ENCODE results near the gene RAB39B.
"Not testable (repeated sequence)": the region's sequence is repeated elsewhere in the genome, so short reads cannot be mapped to it uniquely, and the experiment has no call there.

Gene RAB39B

GRCh38 chrX:155263854-155264628 lies at the start of gene RAB39B:
RAB39B (minus strand) TSS chrX:155264491; CDS start chrX:155264288, 203 bp downstream.
- DNase-seq (ENCODE audit: low read depth): peak; percentile 50

DNA sequence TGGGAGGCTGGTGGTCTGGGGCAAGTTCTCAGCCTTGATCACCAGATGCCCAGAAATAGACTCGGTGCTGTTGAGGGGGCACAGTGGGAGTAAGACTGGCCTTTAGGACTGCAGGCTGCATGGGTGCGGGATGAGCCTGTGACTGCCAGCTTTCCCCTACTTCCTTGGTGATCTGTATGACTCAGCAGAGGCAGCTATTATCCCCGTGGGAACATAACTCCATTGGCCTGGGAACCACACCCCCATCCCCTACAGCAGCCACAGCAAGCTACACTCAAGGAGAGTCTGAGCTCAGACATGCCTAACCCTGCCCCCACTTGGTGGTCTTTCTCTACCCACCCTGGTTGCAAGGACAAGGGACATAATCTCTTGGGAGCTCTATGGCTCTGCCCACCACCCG lies 49.5 kb upstream of the RAB39B start:
- DNase-seq (ENCODE audit: low read depth): no peak

DNA sequence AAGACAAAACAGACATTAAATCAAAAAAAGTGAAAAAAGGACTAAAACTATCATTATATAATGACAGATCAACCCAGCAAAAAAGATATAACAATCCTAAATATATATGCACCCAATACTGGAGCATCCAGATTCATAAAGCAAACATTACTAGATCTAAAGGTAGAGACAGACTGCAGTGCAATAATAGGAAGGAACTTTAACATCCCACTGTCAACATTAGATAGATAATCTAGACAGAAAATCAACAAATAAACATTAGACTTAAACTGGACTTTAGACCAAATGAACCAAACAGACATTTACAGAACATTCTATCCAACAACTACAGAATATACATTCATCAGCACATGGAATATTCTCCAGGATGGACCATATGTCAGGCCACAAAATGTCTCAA lies 29.5 kb upstream of the RAB39B start:
- DNase-seq (ENCODE audit: low read depth): no peak

GRCh38 chrX:155279873-155280272 lies 15.6 kb upstream of the RAB39B start:
- no peak for DNase-seq (ENCODE audit: low read depth)

GRCh38 chrX:155270969-155271368 lies 6.7 kb upstream of the RAB39B start:
- no peak for DNase-seq (ENCODE audit: low read depth)

GRCh38 chrX:155267995-155268394 lies 3.7 kb upstream of the RAB39B start:
- DNase-seq (ENCODE audit: low read depth): not testable (repeated sequence)

GRCh38 chrX:155266439-155266838 lies 2.1 kb upstream of the RAB39B start:
- no peak for DNase-seq (ENCODE audit: low read depth)

- no peak for DNase-seq (ENCODE audit: low read depth)
Observed at GRCh38 chrX:155262970-155263754, 1.1 kb downstream of the RAB39B start.

DNA sequence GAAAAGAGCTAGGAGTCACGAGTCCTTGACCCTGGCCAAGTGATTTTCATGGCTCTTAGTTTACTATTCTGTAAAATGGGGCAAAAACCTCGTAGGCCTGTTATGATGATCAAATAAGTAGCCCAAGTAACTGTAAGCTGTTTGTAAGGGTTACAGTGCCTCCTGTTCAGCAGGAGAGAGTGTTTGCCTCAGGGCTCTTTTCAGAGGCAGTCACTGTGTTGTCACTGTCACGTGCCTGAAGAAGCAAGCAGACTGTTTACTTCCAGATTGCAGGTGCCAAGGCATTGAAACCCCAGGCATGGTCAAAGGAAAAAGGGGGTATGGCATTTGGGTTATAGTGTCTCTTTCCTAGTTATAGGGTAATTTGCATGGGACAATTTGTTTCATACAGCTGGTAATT lies 4.5 kb downstream of the RAB39B start:
- DNase-seq (ENCODE audit: low read depth): no peak

DNA sequence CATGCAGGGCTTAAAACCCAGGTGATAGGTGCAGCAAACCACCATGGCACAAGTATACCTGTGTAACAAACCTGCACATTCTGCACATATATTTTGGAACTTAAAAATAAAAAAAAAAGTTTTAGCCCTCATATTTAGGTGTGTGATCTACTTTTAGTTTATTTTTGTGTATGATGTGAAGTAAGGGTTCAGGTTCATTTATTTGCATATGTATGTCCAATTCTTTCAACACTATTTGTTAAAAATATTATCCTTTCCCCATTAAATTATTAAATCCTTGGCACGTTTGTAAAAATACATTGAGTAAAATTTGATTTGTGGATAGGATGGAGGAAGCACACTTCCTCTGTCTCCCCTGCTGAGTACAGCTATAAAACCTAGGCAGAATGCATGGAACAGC lies 12.9 kb downstream of the RAB39B start:
- DNase-seq (ENCODE audit: low read depth): no peak

GRCh38 chrX:155247497-155247896 lies 16.8 kb downstream of the RAB39B start:
- DNase-seq (ENCODE audit: low read depth): no peak

DNA sequence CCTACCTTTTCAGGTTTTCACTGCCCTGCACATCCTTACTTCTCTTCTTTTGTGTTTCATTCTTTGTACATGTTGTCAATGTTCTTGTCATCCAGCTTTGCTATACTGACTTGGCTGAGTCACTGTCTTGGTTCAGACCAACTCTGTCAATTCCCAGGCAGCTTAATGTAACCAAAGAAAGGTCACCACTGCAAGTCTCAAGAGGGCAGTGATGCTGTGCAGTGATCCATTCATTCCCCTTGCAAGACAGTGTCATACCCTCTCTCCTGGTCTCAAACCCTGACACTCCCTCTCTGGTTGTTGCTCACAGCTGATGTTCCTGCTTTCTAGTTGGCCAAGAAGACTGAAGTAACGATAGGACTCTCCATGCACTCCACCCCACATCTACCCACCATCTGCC lies 17.5 kb downstream of the RAB39B start:
- DNase-seq (ENCODE audit: low read depth): no peak

GRCh38 chrX:155242300-155242699 lies 22.0 kb downstream of the RAB39B start:
- no peak for DNase-seq (ENCODE audit: low read depth)

GRCh38 chrX:155237719-155238118 lies 26.6 kb downstream of the RAB39B start:
- no peak for DNase-seq (ENCODE audit: low read depth)

- no peak for DNase-seq (ENCODE audit: low read depth)
Observed at GRCh38 chrX:155235891-155236290, 28.4 kb downstream of the RAB39B start.

DNA sequence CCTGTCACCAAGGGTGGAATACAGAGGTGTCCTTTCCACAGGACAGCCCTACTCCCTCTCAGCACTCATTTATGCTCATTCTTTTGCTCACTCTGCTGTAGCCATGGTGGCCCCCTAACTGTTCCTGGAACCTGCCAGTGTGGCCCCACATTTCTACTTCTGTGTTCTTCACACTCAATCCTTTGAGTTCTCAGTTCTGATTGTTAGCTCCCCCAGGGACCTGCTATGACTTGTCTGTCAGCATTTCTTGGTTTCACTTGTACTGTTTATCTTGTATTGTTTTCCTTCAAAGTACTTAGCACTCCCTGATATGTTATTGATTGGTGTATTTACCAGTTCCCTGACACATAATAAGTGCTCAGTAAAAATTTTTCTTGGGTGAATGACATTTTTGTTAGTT lies 33.1 kb downstream of the RAB39B start:
- no peak for DNase-seq (ENCODE audit: low read depth)

- DNase-seq (ENCODE audit: low read depth): no peak
Observed at GRCh38 chrX:155225774-155226173, 38.5 kb downstream of the RAB39B start.

DNA sequence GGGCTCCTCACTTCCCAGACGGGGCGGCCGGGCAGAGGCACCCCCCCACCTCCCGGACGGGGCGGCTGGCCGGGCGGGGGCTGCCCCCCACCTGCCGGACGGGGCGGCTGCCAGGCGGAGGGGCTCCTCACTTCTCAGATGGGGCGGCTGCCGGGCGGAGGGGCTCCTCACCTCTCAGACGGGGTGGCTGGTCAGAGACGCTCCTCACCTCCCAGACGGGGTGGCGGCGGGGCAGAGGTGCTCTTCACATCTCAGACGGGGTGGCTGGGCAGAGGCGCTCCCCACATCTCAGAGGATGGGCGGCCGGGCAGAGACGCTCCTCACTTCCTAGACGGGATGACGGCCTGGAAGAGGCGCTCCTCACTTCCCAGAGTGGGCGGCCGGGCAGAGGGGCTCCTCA lies 40.5 kb downstream of the RAB39B start:
- DNase-seq (ENCODE audit: low read depth): not testable (repeated sequence)

DNA sequence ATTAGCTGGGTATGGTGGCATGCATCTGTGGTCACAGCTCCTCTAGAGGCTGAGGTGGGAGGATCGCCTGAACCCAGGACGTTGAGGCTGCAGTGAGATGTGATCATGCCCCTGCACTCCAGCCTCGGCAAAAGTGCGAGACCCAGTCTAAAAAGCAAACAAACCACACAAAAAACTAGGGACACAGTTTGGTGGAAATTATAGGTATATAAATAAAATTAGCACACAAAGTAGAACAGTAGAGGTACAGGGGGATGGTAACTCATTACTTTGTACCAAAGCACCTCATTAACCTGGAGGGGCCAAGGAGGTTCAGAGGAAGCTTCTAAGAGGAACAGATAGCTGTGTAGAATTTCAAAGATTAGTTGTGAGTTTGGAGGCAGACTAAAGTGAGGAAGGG lies 42.9 kb downstream of the RAB39B start:
- no peak for DNase-seq (ENCODE audit: low read depth)

GRCh38 chrX:155218777-155219176 lies 45.5 kb downstream of the RAB39B start:
- DNase-seq (ENCODE audit: low read depth): no peak

DNA sequence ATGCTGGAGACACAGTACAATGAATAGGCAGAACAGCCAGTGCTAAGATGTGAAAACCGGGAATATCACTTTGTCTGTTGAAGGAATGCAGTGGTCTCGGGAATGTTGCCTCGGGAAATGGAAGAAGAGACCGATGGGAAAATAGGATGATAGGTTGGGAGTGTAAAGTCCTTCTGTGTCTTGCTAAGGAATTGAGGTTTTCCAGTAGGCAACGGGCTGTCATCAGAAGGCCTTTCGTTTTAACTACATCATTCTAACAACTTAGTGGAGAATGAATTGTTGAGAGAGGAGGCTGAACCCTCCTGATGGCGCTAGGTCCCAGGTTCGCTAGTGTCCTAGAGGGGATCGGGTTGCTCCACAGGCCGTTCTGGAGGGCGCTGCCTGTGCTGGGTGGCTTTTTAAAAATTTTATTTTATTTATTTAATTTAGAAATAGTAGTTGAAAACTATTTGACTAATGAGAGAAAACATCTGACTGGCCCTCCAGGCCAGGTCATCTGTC lies 47.3 kb downstream of the RAB39B start:
- no peak for DNase-seq (ENCODE audit: low read depth)

GRCh38 chrX:155216179-155216939 lies 47.9 kb downstream of the RAB39B start, which contains the start of gene VBP1:
VBP1 (plus strand) TSS chrX:155216460; CDS start chrX:155216483, 23 bp downstream.
- peak; percentile 72 for DNase-seq (ENCODE audit: low read depth)

Measured in stimulated activated CD8-positive, alpha-beta memory T cell treated with anti-CD3 and anti-CD28 coated beads, Interleukin-4, amount 100 ng/mL, for 24 hours (primary cell).